ENCODE measurements around the gene FOXN4.

The FOXN4 gene

GRCh38 chr12:109334887-109335286 is 25.8 kb upstream of the FOXN4 start:
- Histone ChIP-seq H4K20me1 (ENCODE audit: low read depth, low read length) (no peaks in the 10 kb centered on the region), H3K27ac (ENCODE audit: low read depth, low read length) (no peak overlapping the region), H3K36me3 (ENCODE audit: low read length) (no peaks in the 10 kb centered on the region), H3K9me2 (replicated peaks; ENCODE audit: insufficient read depth, low read length) (no peaks in the 10 kb centered on the region), H3K27me3 (ENCODE audit: low read length) (no peaks in the 10 kb centered on the region; the same call in 1 of the 2 replicates), H3K79me2 (ENCODE audit: insufficient read depth, low read length) (no peaks in the 10 kb centered on the region), H3K9ac (ENCODE audit: low read length) (no peak overlapping the region), H3K9me3 (ENCODE audit: insufficient read depth, low read length) (no peaks in the 10 kb centered on the region), H3K4me2 (ENCODE audit: low read depth, low read length, poor library complexity, severe bottlenecking) (no peak overlapping the region), H2AFZ (ENCODE audit: low read depth, low read length, severe bottlenecking) (no peak overlapping the region), H3K4me3 (ENCODE audit: insufficient read depth, low read length, poor library complexity, severe bottlenecking) (no peak overlapping the region), H3F3A (ENCODE audit: insufficient read depth) (no peaks in the 10 kb centered on the region)
- TF ChIP-seq CTCF (IDR thresholded peaks at IDR 0.05; ENCODE audit: insufficient read depth, low read length, poor library complexity, severe bottlenecking): no peak

DNA sequence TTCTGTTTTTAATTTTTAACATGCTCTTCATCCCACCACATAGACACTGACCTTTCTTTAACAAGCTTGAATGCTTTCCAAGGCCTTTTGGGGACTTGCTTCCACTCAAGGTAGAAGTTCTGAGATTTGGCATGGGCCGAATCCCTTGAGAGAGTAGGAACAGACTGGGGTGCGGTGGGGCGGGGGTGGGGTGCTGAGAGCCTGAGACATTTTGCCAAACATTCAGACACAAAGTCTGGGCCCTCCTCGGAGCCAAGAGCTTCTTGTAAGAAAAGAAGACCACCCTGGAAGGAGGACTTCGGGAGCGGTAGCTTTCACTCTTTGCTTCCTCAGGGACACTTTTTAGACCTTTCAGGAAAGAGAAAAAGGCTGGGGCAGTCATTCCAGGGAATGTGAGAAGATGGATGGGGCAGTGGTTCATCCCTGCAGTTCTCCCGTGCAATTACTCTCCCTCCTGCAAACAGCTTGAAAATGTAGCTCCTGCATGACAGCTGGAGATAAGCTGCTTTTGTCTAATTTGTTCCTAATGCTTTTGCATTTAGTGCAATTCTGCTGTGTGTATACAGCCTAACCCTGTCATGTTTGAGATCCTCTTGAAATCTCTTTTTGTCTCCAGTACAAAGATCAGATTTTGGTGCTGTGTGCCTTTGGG is 22.3 kb upstream of the FOXN4 start:
- no peaks in the 10 kb centered on the region for H3K9me2 ChIP-seq (replicated peaks; ENCODE audit: insufficient read depth, low read length)
- H3K36me3 ChIP-seq (ENCODE audit: low read length): no peaks in the 10 kb centered on the region
- no peaks in the 10 kb centered on the region; the same call in 1 of the 2 replicates for H3K27me3 ChIP-seq (ENCODE audit: low read length)
- H3F3A ChIP-seq (ENCODE audit: insufficient read depth): no peaks in the 10 kb centered on the region
- H2AFZ ChIP-seq (ENCODE audit: low read depth, low read length, severe bottlenecking): no peak overlapping the region
- no peak overlapping the region for H3K9ac ChIP-seq (ENCODE audit: low read length)
- no peak overlapping the region for H3K4me3 ChIP-seq (ENCODE audit: insufficient read depth, low read length, poor library complexity, severe bottlenecking)
- H3K4me2 ChIP-seq (ENCODE audit: low read depth, low read length, poor library complexity, severe bottlenecking): no peak overlapping the region
- no peaks in the 10 kb centered on the region for H3K79me2 ChIP-seq (ENCODE audit: insufficient read depth, low read length)
- H3K27ac ChIP-seq (ENCODE audit: low read depth, low read length): no peak overlapping the region
- no peaks in the 10 kb centered on the region for H3K9me3 ChIP-seq (ENCODE audit: insufficient read depth, low read length)
- TF ChIP-seq CTCF (IDR thresholded peaks at IDR 0.05; ENCODE audit: insufficient read depth, low read length, poor library complexity, severe bottlenecking) (no peak), EZH2phosphoT487 (conservative IDR thresholded peaks at IDR 0.05; ENCODE audit: low read length) (no peak)
- H4K20me1 ChIP-seq (ENCODE audit: low read depth, low read length): no peaks in the 10 kb centered on the region

- no peaks in the 10 kb centered on the region for H4K20me1 ChIP-seq (ENCODE audit: low read depth, low read length)
- no peaks in the 10 kb centered on the region for H3F3A ChIP-seq (ENCODE audit: insufficient read depth)
- H3K4me3 ChIP-seq (ENCODE audit: insufficient read depth, low read length, poor library complexity, severe bottlenecking): no peak overlapping the region
- H3K79me2 ChIP-seq (ENCODE audit: insufficient read depth, low read length): no peaks in the 10 kb centered on the region
- no peak overlapping the region for H3K9ac ChIP-seq (ENCODE audit: low read length)
- H3K4me2 ChIP-seq (ENCODE audit: low read depth, low read length, poor library complexity, severe bottlenecking): no peak overlapping the region
- H3K27ac ChIP-seq (ENCODE audit: low read depth, low read length): no peak overlapping the region
- no peaks in the 10 kb centered on the region for H3K9me2 ChIP-seq (replicated peaks; ENCODE audit: insufficient read depth, low read length)
- H3K9me3 ChIP-seq (ENCODE audit: insufficient read depth, low read length): no peaks in the 10 kb centered on the region
- no peaks in the 10 kb centered on the region for H3K36me3 ChIP-seq (ENCODE audit: low read length)
- no peaks in the 10 kb centered on the region; the same call in 1 of the 2 replicates for H3K27me3 ChIP-seq (ENCODE audit: low read length)
- TF ChIP-seq CTCF (IDR thresholded peaks at IDR 0.05; ENCODE audit: insufficient read depth, low read length, poor library complexity, severe bottlenecking): no peak
- no peak for TF ChIP-seq EZH2phosphoT487 (conservative IDR thresholded peaks at IDR 0.05; ENCODE audit: low read length)
- H2AFZ ChIP-seq (ENCODE audit: low read depth, low read length, severe bottlenecking): no peak overlapping the region
Observed at GRCh38 chr12:109330282-109331230, 21.5 kb upstream of the FOXN4 start.
